Neutrophil (primary cell): Measurements from ENCODE around the gene CTSH.
A peak's percentile ranks its signal among the peaks of the same experiment; 100 is the strongest.

Experiments used
- H3K27ac ChIP-seq: fragments of 200-600 bp; sonication (generic); 2 replicates; pipeline ENCODE4 v1.5.1; 2016; ENCODE audit warnings: mild to moderate bottlenecking, moderate library complexity
- H3K27me3 ChIP-seq: fragments of 200-600 bp; sonication (generic); 2 replicates; pipeline ENCODE4 v1.6.0; 2016; ENCODE audit warnings: mild to moderate bottlenecking
- H3K36me3 ChIP-seq: fragments of 200-600 bp; sonication (generic); 2 replicates; pipeline ENCODE4 v1.5.1; 2017
- H3K4me1 ChIP-seq, 2 experiments: fragments of 200-600 bp in 1 of 2; sonication (generic) in 1 of 2; 1 replicate in 1 of 2; 2 replicates in 1 of 2; pipeline versions ENCODE4 v1.5.1 to v1.6.1; 2013 to 2016; ENCODE audit warnings: low read depth in 1 of 2, low read length in 1 of 2, mild to moderate bottlenecking in 1 of 2, moderate library complexity in 1 of 2; ENCODE audit not compliant: control insufficient read depth in 1 of 2, insufficient read depth in 1 of 2
- H3K4me3 ChIP-seq, 2 experiments: fragments of 200-600 bp in 1 of 2; sonication (generic) in 1 of 2; 1 replicate in 1 of 2; 2 replicates in 1 of 2; pipeline ENCODE4 v1.5.1; 2013 to 2016; ENCODE audit warnings: low read depth in 1 of 2, low read length in 1 of 2, mild to moderate bottlenecking in 1 of 2, moderate library complexity in 1 of 2
- H3K9me3 ChIP-seq: fragments of 200-600 bp; sonication (generic); 2 replicates; pipeline ENCODE4 v1.5.1; 2016
- CTCF ChIP-seq: fragments of 200-600 bp; sonication (generic); IDR thresholded peaks from 2 replicates; pipeline ENCODE4 v1.5.1; 2016; ENCODE audit warnings: antibody characterized with exemption

The CTSH gene

GRCh38 chr15:78914027-78914764, 30.6 kb downstream of the CTSH start:
- H3K27ac ChIP-seq, result peak overlapping the region; percentile 31
- peaks cover 41% of the 10 kb centered on the region for H3K36me3 ChIP-seq
- H3K27me3 ChIP-seq, result no peaks in the 10 kb centered on the region
- H3K9me3 ChIP-seq, result no peaks in the 10 kb centered on the region
- H3K4me3 ChIP-seq, result no peak overlapping the region
- no peak for TF ChIP-seq CTCF
- H3K4me1 ChIP-seq, result peaks cover 36 to 48% of the 10 kb centered on the region in 2 experiments

DNA sequence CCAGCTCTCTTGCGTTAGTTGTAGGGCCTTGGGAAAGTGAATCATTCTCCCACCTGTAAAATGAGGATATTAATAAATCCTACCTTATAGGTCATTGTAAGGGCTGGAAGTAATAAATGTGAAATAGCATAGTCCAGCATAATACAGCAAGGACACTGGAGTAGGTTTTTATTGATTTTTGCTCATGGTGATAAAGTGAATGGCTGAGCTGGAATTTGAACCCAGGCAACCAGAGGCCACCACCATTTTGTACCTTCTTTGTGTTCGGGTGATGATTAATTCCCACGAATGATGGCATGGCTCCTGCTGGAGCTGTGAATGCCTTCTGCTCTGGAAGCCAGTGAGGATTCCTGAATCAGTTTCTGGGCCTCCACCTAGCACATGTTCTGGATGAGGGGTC, 31.8 kb downstream of the CTSH start:
- peaks cover 36 to 48% of the 10 kb centered on the region in 2 experiments for H3K4me1 ChIP-seq
- no peak for TF ChIP-seq CTCF
- H3K4me3 ChIP-seq, result no peak overlapping the region
- H3K9me3 ChIP-seq, result no peaks in the 10 kb centered on the region
- peaks cover 40% of the 10 kb centered on the region for H3K36me3 ChIP-seq
- H3K27ac ChIP-seq, result peak overlapping the region; percentile 24
- no peaks in the 10 kb centered on the region for H3K27me3 ChIP-seq

DNA sequence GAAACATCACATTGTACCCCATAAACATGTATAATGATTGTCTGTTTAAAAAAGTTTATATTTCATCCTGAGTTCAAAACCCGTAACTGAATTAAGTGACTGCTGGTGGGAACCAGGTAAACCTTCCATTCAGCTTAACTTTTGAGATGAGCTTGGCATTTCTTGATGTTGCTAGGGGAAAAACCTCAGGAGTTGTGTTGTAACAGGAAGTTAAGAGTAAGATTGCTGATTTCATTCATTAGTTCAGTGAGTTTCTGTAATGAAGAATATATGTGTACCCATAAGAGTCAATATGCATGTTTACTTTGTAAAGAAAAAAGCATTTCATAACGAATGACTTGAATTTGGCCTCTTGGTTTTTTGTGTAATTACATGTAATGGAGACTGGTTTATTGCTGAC, 32.5 kb downstream of the CTSH start:
- H3K27me3 ChIP-seq, result no peaks in the 10 kb centered on the region
- no peak overlapping the region for H3K4me3 ChIP-seq
- no peaks in the 10 kb centered on the region for H3K9me3 ChIP-seq
- peaks cover 36 to 48% of the 10 kb centered on the region in 2 experiments for H3K4me1 ChIP-seq
- peaks cover 43% of the 10 kb centered on the region for H3K36me3 ChIP-seq
- no peak for TF ChIP-seq CTCF
- H3K27ac ChIP-seq, result peak overlapping the region; percentile 24

- Histone ChIP-seq H3K4me1 (peaks cover 30 to 42% of the 10 kb centered on the region in 2 experiments), H3K27ac (peak overlapping the region; percentile 24), H3K36me3 (peaks cover 64% of the 10 kb centered on the region), H3K4me3 (no peak overlapping the region), H3K9me3 (no peaks in the 10 kb centered on the region), H3K27me3 (no peaks in the 10 kb centered on the region)
- no peak for TF ChIP-seq CTCF
Observed at GRCh38 chr15:78910271-78910670, 34.6 kb downstream of the CTSH start.

DNA sequence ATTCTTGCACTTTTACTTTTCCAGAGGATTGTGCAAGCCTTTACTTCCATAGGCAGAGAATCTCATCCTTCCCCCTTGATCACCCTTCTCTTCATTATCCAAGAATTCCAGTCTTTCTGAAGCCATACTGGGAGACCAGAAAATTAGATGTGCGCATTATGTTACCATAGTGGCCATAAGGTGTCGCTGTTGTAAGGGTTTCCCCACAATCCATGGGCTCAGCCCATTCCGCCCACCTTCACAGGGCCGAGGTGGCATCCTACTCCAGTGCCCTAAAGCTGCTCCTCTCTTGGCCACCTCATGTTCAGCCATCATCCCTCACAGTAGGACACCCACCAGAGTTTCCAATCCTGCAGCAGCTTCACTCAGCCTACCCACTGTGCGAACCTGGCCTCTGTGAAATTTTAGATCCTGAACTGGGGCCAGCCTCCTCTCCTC, 35.0 kb downstream of the CTSH start:
- Histone ChIP-seq H3K36me3 (peaks cover 67% of the 10 kb centered on the region), H3K27me3 (no peaks in the 10 kb centered on the region)

More for the DNA sequence above, 35.0 kb downstream of the CTSH start:
- peak; percentile 20 for TF ChIP-seq CTCF
- Histone ChIP-seq H3K27ac (no peak overlapping the region), H3K4me1 (peaks cover 27 to 37% of the 10 kb centered on the region in 2 experiments), H3K4me3 (no peak overlapping the region), H3K9me3 (no peaks in the 10 kb centered on the region)
